GM20431 (cell line): Measurements from ENCODE around the gene IQGAP2.
"Not testable (repeated sequence)": the region's sequence is repeated elsewhere in the genome, so short reads cannot be mapped to it uniquely, and the experiment has no call there.

Experiments
- in situ Hi-C: fragments of 300-500 bp; cut with MseI, MboI; formaldehyde crosslinking; loops from one replicate; pipeline ENCODE4 v1.15.0; 2020; ENCODE audit warnings: low sequenced_read_pairs; ENCODE audit not compliant: unreplicated experiment

The IQGAP2 gene

GRCh38 chr5:76528547-76529331, 125.7 kb downstream of the IQGAP2 start:
- in situ Hi-C loops, result no loop called here

- in situ Hi-C loops, result no loop called here
These were observed 126.6 kb downstream of the IQGAP2 start for GRCh38 chr5:76529464-76530344.

- in situ Hi-C loops, result no loop called here
These were observed 129.0 kb downstream of the IQGAP2 start for GRCh38 chr5:76532052-76532451.

- in situ Hi-C loops, result no loop called here
These were observed 129.9 kb downstream of the IQGAP2 start for GRCh38 chr5:76532973-76533372.

GRCh38 chr5:76535577-76535976, 132.5 kb downstream of the IQGAP2 start:
- in situ Hi-C loops, result no loop called here

GRCh38 chr5:76537073-76537543, 134.0 kb downstream of the IQGAP2 start:
- in situ Hi-C loops, result no loop called here

- in situ Hi-C loops, result no loop called here
These were observed 139.2 kb downstream of the IQGAP2 start for GRCh38 chr5:76542241-76542640.

GRCh38 chr5:76542887-76543690, 140.0 kb downstream of the IQGAP2 start:
- in situ Hi-C loops, result no loop called here

GRCh38 chr5:76544268-76544926, 141.3 kb downstream of the IQGAP2 start:
- in situ Hi-C loops, result no loop called here

- in situ Hi-C loops, result no loop called here
These were observed 142.1 kb downstream of the IQGAP2 start for GRCh38 chr5:76545184-76545583.

- in situ Hi-C loops, result no loop called here
These were observed 143.5 kb downstream of the IQGAP2 start for GRCh38 chr5:76546497-76547102.

- in situ Hi-C loops, result no loop called here
These were observed 144.3 kb downstream of the IQGAP2 start for GRCh38 chr5:76547242-76547890.

GRCh38 chr5:76547891-76548524, 144.9 kb downstream of the IQGAP2 start:
- in situ Hi-C loops, result no loop called here

GRCh38 chr5:76548525-76549229, 145.6 kb downstream of the IQGAP2 start:
- in situ Hi-C loops, result no loop called here

GRCh38 chr5:76550881-76551280, 147.8 kb downstream of the IQGAP2 start:
- in situ Hi-C loops, result not testable (repeated sequence)

- in situ Hi-C loops, result no loop called here
These were observed 149.5 kb downstream of the IQGAP2 start for GRCh38 chr5:76552546-76552945.

GRCh38 chr5:76553251-76553650, 150.2 kb downstream of the IQGAP2 start:
- in situ Hi-C loops, result no loop called here

GRCh38 chr5:76555114-76555513, 152.0 kb downstream of the IQGAP2 start:
- in situ Hi-C loops, result no loop called here
